Mesenchymal stem cell (in vitro differentiated cells and primary cell): ENCODE results near the gene CCNI.

Experiments
- DNase-seq: peaks from one replicate; pipeline ENCODE4 v3.0.0-alpha.2; 2013
- H2AFZ ChIP-seq: one replicate; pipeline ENCODE4 v1.6.1; 2013; ENCODE audit warnings: low read depth, mild to moderate bottlenecking, control low read depth, inconsistent platforms, low read length, moderate library complexity
- H2AK5ac ChIP-seq: 2 replicates; pipeline ENCODE4 v1.6.1; 2013; ENCODE audit warnings: low read length, moderate library complexity, mild to moderate bottlenecking, inconsistent platforms; ENCODE audit not compliant: severe bottlenecking
- H2BK120ac ChIP-seq: one replicate; pipeline ENCODE4 v1.6.1; 2013; ENCODE audit warnings: low read depth, mild to moderate bottlenecking, inconsistent platforms, low read length, moderate library complexity
- H2BK12ac ChIP-seq, 2 experiments: one replicate each; pipeline ENCODE4 v1.6.1; 2013; ENCODE audit warnings: inconsistent platforms in 2 of 2, low read length in 2 of 2, mild to moderate bottlenecking in 2 of 2, moderate library complexity in 2 of 2, control low read depth in 1 of 2
- H2BK15ac ChIP-seq: one replicate; pipeline ENCODE4 v1.6.1; 2013; ENCODE audit warnings: mild to moderate bottlenecking, low read depth, inconsistent platforms; ENCODE audit not compliant: poor library complexity, severe bottlenecking
- H2BK5ac ChIP-seq: 2 replicates; pipeline ENCODE4 v1.6.1; 2013; ENCODE audit warnings: low read depth, mild to moderate bottlenecking, low read length, control low read depth, inconsistent platforms; ENCODE audit not compliant: poor library complexity, severe bottlenecking
- H3K14ac ChIP-seq, 2 experiments: one replicate each; pipeline ENCODE4 v1.6.1; 2013; ENCODE audit warnings: inconsistent platforms in 2 of 2, low read length in 2 of 2, control low read depth in 1 of 2, mild to moderate bottlenecking in 1 of 2, moderate library complexity in 1 of 2
- H3K18ac ChIP-seq, 2 experiments: one replicate each; pipeline ENCODE4 v1.6.1; 2013; ENCODE audit warnings: inconsistent platforms in 2 of 2, low read length in 2 of 2, control low read depth in 1 of 2, low read depth in 1 of 2, mild to moderate bottlenecking in 1 of 2
- H3K23ac ChIP-seq, 2 experiments: one replicate each; pipeline ENCODE4 v1.6.1; 2013; ENCODE audit warnings: inconsistent platforms in 2 of 2, low read length in 2 of 2, mild to moderate bottlenecking in 2 of 2, moderate library complexity in 2 of 2, control low read depth in 1 of 2
- H3K27ac ChIP-seq: 2 replicates; pipeline ENCODE4 v1.5.1; 2013; ENCODE audit warnings: mild to moderate bottlenecking, moderate library complexity, low read length, control low read depth, inconsistent platforms; ENCODE audit not compliant: poor library complexity, severe bottlenecking
- H3K27me3 ChIP-seq, 2 experiments: 2 replicates each; pipeline versions ENCODE4 v1.6.1 to v1.7.0; 2013; ENCODE audit warnings: low read length in 2 of 2, mild to moderate bottlenecking in 2 of 2, moderate library complexity in 2 of 2, control low read depth in 1 of 2, inconsistent platforms in 1 of 2; ENCODE audit not compliant: control insufficient read depth in 1 of 2, insufficient read depth in 1 of 2
- H3K36me3 ChIP-seq, 2 experiments: 2 replicates each; pipeline versions ENCODE4 v1.6.1 to v1.7.0; 2013; ENCODE audit warnings: low read length in 2 of 2, control low read depth in 1 of 2, inconsistent platforms in 1 of 2, low read depth in 1 of 2, mild to moderate bottlenecking in 1 of 2; ENCODE audit not compliant: insufficient read depth in 2 of 2, control insufficient read depth in 1 of 2
- H3K4ac ChIP-seq, 2 experiments: one replicate each; pipeline ENCODE4 v1.6.1; 2013; ENCODE audit warnings: inconsistent platforms in 2 of 2, low read length in 2 of 2, mild to moderate bottlenecking in 2 of 2, moderate library complexity in 2 of 2, control low read depth in 1 of 2, low read depth in 1 of 2
- H3K4me1 ChIP-seq: 2 replicates; pipeline ENCODE4 v1.6.1; 2013; ENCODE audit warnings: low read depth, low read length, control low read depth; ENCODE audit not compliant: control insufficient read depth, insufficient read depth
- H3K4me2 ChIP-seq: 2 replicates; pipeline ENCODE4 v1.6.1; 2013; ENCODE audit warnings: low read length, mild to moderate bottlenecking, inconsistent platforms; ENCODE audit not compliant: poor library complexity, severe bottlenecking
- H3K4me3 ChIP-seq, 2 experiments: 2 replicates each; pipeline versions ENCODE4 v1.5.1 to v1.7.0; 2013; ENCODE audit warnings: low read length in 2 of 2, mild to moderate bottlenecking in 2 of 2, control low read depth in 1 of 2, low read depth in 1 of 2; ENCODE audit not compliant: insufficient read depth in 1 of 2
- H3K79me1 ChIP-seq: replicated peaks from 2 replicates; pipeline ENCODE4 v1.6.1; 2013; ENCODE audit warnings: mild to moderate bottlenecking, control low read depth, low read length, inconsistent platforms; ENCODE audit not compliant: poor library complexity, severe bottlenecking
- H3K9ac ChIP-seq: 2 replicates; pipeline ENCODE4 v1.7.0; 2013; ENCODE audit warnings: mild to moderate bottlenecking, low read length, moderate library complexity
- H3K9me3 ChIP-seq: 2 replicates; pipeline ENCODE4 v1.7.0; 2013; ENCODE audit warnings: mild to moderate bottlenecking, low read length; ENCODE audit not compliant: control insufficient read depth
- H4K8ac ChIP-seq: one replicate; pipeline ENCODE4 v1.6.1; 2013; ENCODE audit warnings: inconsistent platforms, mild to moderate bottlenecking, low read length, moderate library complexity
- H4K91ac ChIP-seq: one replicate; pipeline ENCODE4 v1.6.1; 2013; ENCODE audit warnings: mild to moderate bottlenecking, low read length, inconsistent platforms
- WGBS: methylation state at CpG from one replicate; pipeline ENCODE4 v1.1.7; 2013; ENCODE audit warnings: mixed read lengths; 5-methylcytosine and 5-hydroxymethylcytosine counted together

Gene CCNI

GRCh38 chr4:77110730-77111129, 34.9 kb upstream of the CCNI start:
- Histone ChIP-seq H3K4me1 (no peaks in the 10 kb centered on the region), H2AK5ac (no peak overlapping the region), H3K79me1 (no peaks in the 10 kb centered on the region), H3K4ac (no peak overlapping the region), H4K8ac (no peak overlapping the region), H3K14ac (no peak overlapping the region), H2AFZ (no peak overlapping the region), H2BK120ac (no peak overlapping the region), H3K18ac (no peak overlapping the region), H3K9me3 (no peaks in the 10 kb centered on the region), H3K36me3 (no peaks in the 10 kb centered on the region), H2BK15ac (no peak overlapping the region), H3K9ac (no peak overlapping the region), H3K27me3 (no peaks in the 10 kb centered on the region), H4K91ac (no peak overlapping the region), H2BK12ac (no peak overlapping the region), H3K4me2 (no peak overlapping the region), H2BK5ac (no peak overlapping the region), H3K27ac (no peak overlapping the region), H3K23ac (no peak overlapping the region), H3K4me3 (no peak overlapping the region)
- 96% methylated on average over 1 of the region's 1 CpG for WGBS
- DNase-seq: no peak

GRCh38 chr4:77104791-77105540, 29.2 kb upstream of the CCNI start:
- no peak overlapping the region for H3K9ac ChIP-seq
- H2AK5ac ChIP-seq: no peak overlapping the region
- no peaks in the 10 kb centered on the region for H3K36me3 ChIP-seq
- no peak overlapping the region for H3K23ac ChIP-seq
- no peak overlapping the region for H4K91ac ChIP-seq
- no peak overlapping the region for H2BK5ac ChIP-seq
- 74% methylated on average over 6 of the region's 8 CpGs for WGBS
- H3K27me3 ChIP-seq: no peaks in the 10 kb centered on the region
- DNase-seq: no peak
- H3K79me1 ChIP-seq: no peaks in the 10 kb centered on the region
- H3K14ac ChIP-seq: no peak overlapping the region
- H2BK12ac ChIP-seq: no peak overlapping the region
- H4K8ac ChIP-seq: no peak overlapping the region
- no peak overlapping the region for H3K4me3 ChIP-seq
- H3K18ac ChIP-seq: no peak overlapping the region
- no peaks in the 10 kb centered on the region for H3K4me1 ChIP-seq
- H2BK120ac ChIP-seq: no peak overlapping the region
- H3K4ac ChIP-seq: no peak overlapping the region
- no peak overlapping the region for H3K4me2 ChIP-seq
- no peak overlapping the region for H3K27ac ChIP-seq
- no peak overlapping the region for H2BK15ac ChIP-seq
- no peaks in the 10 kb centered on the region for H3K9me3 ChIP-seq
- no peak overlapping the region for H2AFZ ChIP-seq

- Histone ChIP-seq H2BK5ac (no peak overlapping the region), H4K8ac (no peak overlapping the region), H3K36me3 (no peaks in the 10 kb centered on the region), H2AFZ (no peak overlapping the region), H3K18ac (no peak overlapping the region), H4K91ac (no peak overlapping the region), H3K27ac (no peak overlapping the region), H3K4me2 (no peak overlapping the region), H2BK12ac (no peak overlapping the region), H2BK15ac (no peak overlapping the region), H3K9ac (no peak overlapping the region), H3K4me3 (no peak overlapping the region), H3K4ac (no peak overlapping the region), H3K4me1 (no peaks in the 10 kb centered on the region), H3K23ac (no peak overlapping the region), H3K14ac (no peak overlapping the region), H2AK5ac (no peak overlapping the region), H2BK120ac (no peak overlapping the region), H3K27me3 (no peaks in the 10 kb centered on the region), H3K79me1 (no peaks in the 10 kb centered on the region), H3K9me3 (no peaks in the 10 kb centered on the region)
- no CpG with 5 or more reads among the region's 1 CpG for WGBS
- DNase-seq: no peak
These were observed 28.6 kb upstream of the CCNI start for GRCh38 chr4:77104388-77104787.

- Histone ChIP-seq H2AK5ac (no peak overlapping the region), H2AFZ (no peak overlapping the region), H3K9me3 (no peaks in the 10 kb centered on the region), H3K27ac (no peak overlapping the region), H2BK12ac (no peak overlapping the region), H2BK120ac (no peak overlapping the region), H3K14ac (no peak overlapping the region), H3K36me3 (no peaks in the 10 kb centered on the region), H3K23ac (no peak overlapping the region), H3K79me1 (no peaks in the 10 kb centered on the region), H4K8ac (no peak overlapping the region), H3K18ac (no peak overlapping the region), H3K4me3 (no peak overlapping the region), H4K91ac (no peak overlapping the region), H2BK15ac (no peak overlapping the region), H3K4me1 (no peaks in the 10 kb centered on the region), H3K4ac (no peak overlapping the region), H3K9ac (no peak overlapping the region), H2BK5ac (no peak overlapping the region), H3K4me2 (no peak overlapping the region), H3K27me3 (no peaks in the 10 kb centered on the region)
- WGBS: 35% methylated on average over 2 of the region's 2 CpGs
- DNase-seq: no peak
These were observed 24.4 kb upstream of the CCNI start for GRCh38 chr4:77100234-77100633.
